HepG2 (cell line): ENCODE data around the gene ROMO1. TPM values are rescaled to one million over a fixed set of nuclear protein-coding genes. Genes with fewer than 3 reads are reported as not detected.

Source experiments
- ELF4 ChIP-seq: sonication (generic); formaldehyde crosslinking; IDR thresholded peaks from 2 replicates; pipeline ENCODE4 v1.5.0; 2020; ENCODE audit warnings: missing genetic modification reagents, mild to moderate bottlenecking, moderate library complexity, borderline replicate concordance
- HNRNPL ChIP-seq: fragments of 200-400 bp; formaldehyde crosslinking; IDR thresholded peaks from 2 replicates; pipeline ENCODE4 v1.6.1; 2017; ENCODE audit warnings: mild to moderate bottlenecking, low read depth, low read length
- JUNB ChIP-seq: sonication (generic); formaldehyde crosslinking; IDR thresholded peaks from 2 replicates; pipeline ENCODE4 v1.8.0; 2022; ENCODE audit warnings: missing genetic modification reagents, mild to moderate bottlenecking, borderline replicate concordance
- MED8 ChIP-seq: sonication (generic); formaldehyde crosslinking; IDR thresholded peaks from 2 replicates; pipeline ENCODE4 v1.8.1; 2023; ENCODE audit warnings: mild to moderate bottlenecking, missing genetic modification reagents; ENCODE audit not compliant: insufficient replicate concordance
- MEIS1 ChIP-seq: sonication (generic); formaldehyde crosslinking; IDR thresholded peaks from 2 replicates; pipeline ENCODE4 v1.9.0; 2021; ENCODE audit warnings: mild to moderate bottlenecking, missing genetic modification reagents, moderate library complexity, borderline replicate concordance
- RBFOX2 ChIP-seq: fragments of 200-400 bp; formaldehyde crosslinking; IDR thresholded peaks from 2 replicates; pipeline ENCODE4 v1.6.1; 2017; ENCODE audit warnings: low read depth, mild to moderate bottlenecking, low read length
- REXO4 ChIP-seq: sonication (generic); formaldehyde crosslinking; IDR thresholded peaks from 2 replicates; pipeline ENCODE4 v1.8.0; 2022; ENCODE audit warnings: missing genetic modification reagents, mild to moderate bottlenecking, borderline replicate concordance
- SRSF9 ChIP-seq: fragments of 200-400 bp; formaldehyde crosslinking; IDR thresholded peaks from 2 replicates; pipeline ENCODE4 v1.6.1; 2018; ENCODE audit warnings: borderline replicate concordance, mild to moderate bottlenecking, low read depth, low read length; ENCODE audit not compliant: insufficient read depth, poor library complexity, severe bottlenecking
- UBTF ChIP-seq: sonication (generic); formaldehyde crosslinking; IDR thresholded peaks from 2 replicates; pipeline ENCODE4 v1.4.0; 2020; ENCODE audit warnings: mild to moderate bottlenecking, missing genetic modification reagents
- ZNF281 ChIP-seq: sonication (generic); formaldehyde crosslinking; IDR thresholded peaks from 2 replicates; pipeline ENCODE4 v1.4.0; 2020; ENCODE audit warnings: missing genetic modification reagents, borderline replicate concordance
- ZSCAN20 ChIP-seq: sonication (generic); formaldehyde crosslinking; IDR thresholded peaks from 2 replicates; pipeline ENCODE4 v1.4.0; 2020; ENCODE audit warnings: missing genetic modification reagents, mild to moderate bottlenecking, borderline replicate concordance
- polyA plus RNA-seq, 8 experiments: library from polyadenylated mRNA; depleted of rRNA in 3 of 8; stranded (reverse) in 7 of 8; unstranded in 1 of 8; fragments of >200 nt; fragmentation: Illumina TruSeq in 4 of 8; extraction: Trizol in 4 of 8; gene quantifications; 2 replicates each; pipeline versions ENCODE4 v1.2.1 to v1.2.3, GENCODE V29; 2011 to 2016; ENCODE audit warnings: low read depth in 4 of 8, missing spikeins in 1 of 8, mixed read lengths in 1 of 8; ENCODE audit not compliant: insufficient read depth in 1 of 8
- total RNA-seq, 5 experiments: library from RNA; depleted of rRNA; stranded (reverse); fragments of >200 nt; fragmentation: Illumina TruSeq; extraction: Trizol; gene quantifications; 2 replicates each; pipeline ENCODE4 v1.2.3, GENCODE V29; 2016; ENCODE audit warnings: low read depth in 1 of 5
- TF ChIP-seq, protein P1 (sequence below): sonication (generic); formaldehyde crosslinking; IDR thresholded peaks from 2 replicates; pipeline ENCODE4 v1.5.0; 2020; ENCODE audit warnings: mild to moderate bottlenecking, missing genetic modification reagents

Gene ROMO1
- total and polyA plus RNA-seq, 2 of the 13 experiments (the other 11 are each of a cell fraction or from before 2014, with no cell fraction given): 636 to 755 TPM

DNA sequence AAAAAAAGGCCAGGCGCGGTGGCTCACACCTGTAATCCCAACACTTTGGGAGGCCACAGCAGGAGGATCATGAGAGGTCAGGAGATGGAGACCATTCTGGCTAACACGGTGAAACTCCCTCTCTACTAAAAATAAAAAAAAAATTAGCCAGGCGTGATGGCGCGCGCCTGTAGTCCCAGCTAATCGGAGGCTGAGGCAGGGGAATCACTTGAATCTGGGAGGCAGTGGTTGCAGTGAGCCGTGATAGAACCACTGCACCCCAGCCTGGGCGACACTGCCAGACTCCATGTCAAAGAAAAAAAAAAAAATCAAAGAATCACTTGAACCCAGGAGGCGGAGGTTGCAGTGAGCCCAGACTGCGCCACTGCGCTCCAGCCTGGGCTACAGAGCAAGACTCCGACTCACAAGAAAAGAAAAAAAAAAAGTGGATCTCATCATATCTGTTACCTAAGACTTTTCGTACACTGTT, 38.7 kb downstream of the ROMO1 start (continued):
- TF ChIP-seq, protein P1, sequence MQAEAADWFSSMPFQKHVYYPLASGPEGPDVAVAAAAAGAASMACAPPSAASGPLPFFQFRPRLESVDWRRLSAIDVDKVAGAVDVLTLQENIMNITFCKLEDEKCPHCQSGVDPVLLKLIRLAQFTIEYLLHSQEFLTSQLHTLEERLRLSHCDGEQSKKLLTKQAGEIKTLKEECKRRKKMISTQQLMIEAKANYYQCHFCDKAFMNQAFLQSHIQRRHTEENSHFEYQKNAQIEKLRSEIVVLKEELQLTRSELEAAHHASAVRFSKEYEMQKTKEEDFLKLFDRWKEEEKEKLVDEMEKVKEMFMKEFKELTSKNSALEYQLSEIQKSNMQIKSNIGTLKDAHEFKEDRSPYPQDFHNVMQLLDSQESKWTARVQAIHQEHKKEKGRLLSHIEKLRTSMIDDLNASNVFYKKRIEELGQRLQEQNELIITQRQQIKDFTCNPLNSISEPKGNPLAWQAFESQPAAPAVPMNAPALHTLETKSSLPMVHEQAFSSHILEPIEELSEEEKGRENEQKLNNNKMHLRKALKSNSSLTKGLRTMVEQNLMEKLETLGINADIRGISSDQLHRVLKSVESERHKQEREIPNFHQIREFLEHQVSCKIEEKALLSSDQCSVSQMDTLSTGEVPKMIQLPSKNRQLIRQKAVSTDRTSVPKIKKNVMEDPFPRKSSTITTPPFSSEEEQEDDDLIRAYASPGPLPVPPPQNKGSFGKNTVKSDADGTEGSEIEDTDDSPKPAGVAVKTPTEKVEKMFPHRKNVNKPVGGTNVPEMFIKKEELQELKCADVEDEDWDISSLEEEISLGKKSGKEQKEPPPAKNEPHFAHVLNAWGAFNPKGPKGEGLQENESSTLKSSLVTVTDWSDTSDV (CRISPR knock-in tag): no peak; the same call in 1 of the 2 replicates
- no peak for TF ChIP-seq MED8 (CRISPR knock-in tag)
- no peak for TF ChIP-seq ZNF281 (CRISPR knock-in tag)
- TF ChIP-seq ELF4 (CRISPR knock-in tag): no peak
- TF ChIP-seq HNRNPL: 0 out of 2 replicates have a peak, but pooled peaks have one; percentile 9
- TF ChIP-seq MEIS1: no peak
- no peak for TF ChIP-seq REXO4 (CRISPR knock-in tag)
- TF ChIP-seq SRSF9: no peak
- TF ChIP-seq JUNB (CRISPR knock-in tag): no peak
- TF ChIP-seq UBTF (CRISPR knock-in tag): peak; percentile 1; the same call in 1 of the 2 replicates
- peak; percentile 57; the same call in 1 of the 2 replicates for TF ChIP-seq RBFOX2
- 0 out of 2 replicates have a peak, but pooled peaks have one; percentile 3 for TF ChIP-seq ZSCAN20 (CRISPR knock-in tag)
